ENCODE measurements around the gene RFX7.

GRCh38 chr15:56042031-56042430 is 201.6 kb downstream of the RFX7 start:
- TF ChIP-seq POLR2A (IDR thresholded peaks at IDR 0.05) (no peak), CTCF (IDR thresholded peaks at IDR 0.05) (no peak)
